Measurements from ENCODE around the gene SMIM35. TPM values are rescaled to one million over a fixed set of nuclear protein-coding genes. Genes with fewer than 3 reads are reported as not detected.

SMIM35 gene
- total RNA-seq, 1 donor from 2014 or later: not detected

- Mint-ChIP-seq H3K27me3 (ENCODE audit: unreplicated experiment) (peaks cover 12% of the 10 kb centered on the region), H3K36me3 (ENCODE audit: unreplicated experiment) (peaks cover 11% of the 10 kb centered on the region), H3K4me3 (ENCODE audit: unreplicated experiment) (no peak overlapping the region), H3K27ac (ENCODE audit: unreplicated experiment) (no peak overlapping the region), H3K4me1 (ENCODE audit: low read depth, unreplicated experiment) (peaks cover 11% of the 10 kb centered on the region), H3K9me3 (ENCODE audit: unreplicated experiment) (peaks cover 7% of the 10 kb centered on the region)
- no peak for DNase-seq
- no peak for TF ChIP-seq CTCF (IDR thresholded peaks at IDR 0.05; ENCODE audit: partially characterized antibody, unreplicated experiment)
Observed at GRCh38 chr11:118002010-118002540, 84.7 kb downstream of the SMIM35 start.

GRCh38 chr11:118001494-118001971 is 85.2 kb downstream of the SMIM35 start:
- H3K9me3 Mint-ChIP-seq (ENCODE audit: unreplicated experiment): peaks cover 7% of the 10 kb centered on the region
- H3K4me3 Mint-ChIP-seq (ENCODE audit: unreplicated experiment): no peak overlapping the region
- H3K4me1 Mint-ChIP-seq (ENCODE audit: low read depth, unreplicated experiment): peaks cover 11% of the 10 kb centered on the region
- peaks cover 10% of the 10 kb centered on the region for H3K27me3 Mint-ChIP-seq (ENCODE audit: unreplicated experiment)
- peaks cover 11% of the 10 kb centered on the region for H3K36me3 Mint-ChIP-seq (ENCODE audit: unreplicated experiment)
- TF ChIP-seq CTCF (IDR thresholded peaks at IDR 0.05; ENCODE audit: partially characterized antibody, unreplicated experiment): no peak
- no peak for DNase-seq
- no peak overlapping the region for H3K27ac Mint-ChIP-seq (ENCODE audit: unreplicated experiment)

GRCh38 chr11:118000850-118001228 is 85.9 kb downstream of the SMIM35 start:
- H3K36me3 Mint-ChIP-seq (ENCODE audit: unreplicated experiment): peaks cover 11% of the 10 kb centered on the region
- H3K27ac Mint-ChIP-seq (ENCODE audit: unreplicated experiment): no peak overlapping the region
- peaks cover 11% of the 10 kb centered on the region for H3K4me1 Mint-ChIP-seq (ENCODE audit: low read depth, unreplicated experiment)
- H3K9me3 Mint-ChIP-seq (ENCODE audit: unreplicated experiment): peaks cover 7% of the 10 kb centered on the region
- no peak for DNase-seq
- H3K4me3 Mint-ChIP-seq (ENCODE audit: unreplicated experiment): no peak overlapping the region
- H3K27me3 Mint-ChIP-seq (ENCODE audit: unreplicated experiment): peaks cover 10% of the 10 kb centered on the region
- TF ChIP-seq CTCF (IDR thresholded peaks at IDR 0.05; ENCODE audit: partially characterized antibody, unreplicated experiment): no peak

GRCh38 chr11:118000067-118000849 is 86.5 kb downstream of the SMIM35 start:
- H3K9me3 Mint-ChIP-seq (ENCODE audit: unreplicated experiment): peaks cover 7% of the 10 kb centered on the region
- peaks cover 11% of the 10 kb centered on the region for H3K4me1 Mint-ChIP-seq (ENCODE audit: low read depth, unreplicated experiment)
- no peak for TF ChIP-seq CTCF (IDR thresholded peaks at IDR 0.05; ENCODE audit: partially characterized antibody, unreplicated experiment)
- no peak overlapping the region for H3K4me3 Mint-ChIP-seq (ENCODE audit: unreplicated experiment)
- peaks cover 11% of the 10 kb centered on the region for H3K36me3 Mint-ChIP-seq (ENCODE audit: unreplicated experiment)
- H3K27me3 Mint-ChIP-seq (ENCODE audit: unreplicated experiment): peaks cover 10% of the 10 kb centered on the region
- H3K27ac Mint-ChIP-seq (ENCODE audit: unreplicated experiment): no peak overlapping the region
- no peak for DNase-seq

All from glutamatergic neuron (in vitro differentiated cells).